Astrocyte (in vitro differentiated cells and primary cell): ENCODE data around the gene TIMP3.

Source experiments
- EZH2 ChIP-seq: IDR thresholded peaks from 2 replicates; pipeline ENCODE4 v1.6.1; 2012; ENCODE audit warnings: mild to moderate bottlenecking, low read length, inconsistent platforms; ENCODE audit not compliant: insufficient read depth
- TF ChIP-seq, protein P1 (sequence below): IDR thresholded peaks from 2 replicates; pipeline ENCODE4 v1.5.1; 2011; ENCODE audit warnings: low read depth, mild to moderate bottlenecking, inconsistent platforms, low read length, moderate library complexity; ENCODE audit not compliant: insufficient read depth

DNA sequence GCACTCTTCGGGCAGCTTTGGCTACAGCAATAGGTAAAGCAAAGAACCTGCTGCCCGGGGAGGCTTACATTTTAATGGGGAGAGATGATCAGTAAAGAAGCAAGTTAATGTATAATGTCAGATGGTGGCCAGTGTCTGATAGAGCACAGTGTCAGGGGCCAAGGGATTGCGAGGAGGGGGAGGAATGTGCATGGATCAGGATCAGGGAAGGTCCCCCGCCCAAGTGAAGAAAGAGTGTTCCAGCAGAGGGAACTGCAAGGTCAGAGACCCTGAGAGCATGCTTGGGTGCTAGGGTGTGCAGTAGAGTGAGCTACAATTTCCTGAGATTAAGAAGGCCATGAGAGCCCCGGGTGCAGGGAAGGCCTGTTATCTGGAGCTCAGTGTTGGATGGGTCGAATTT lies 39.7 kb downstream of the TIMP3 start:
- TF ChIP-seq EZH2, result no peak
- TF ChIP-seq, protein P1, sequence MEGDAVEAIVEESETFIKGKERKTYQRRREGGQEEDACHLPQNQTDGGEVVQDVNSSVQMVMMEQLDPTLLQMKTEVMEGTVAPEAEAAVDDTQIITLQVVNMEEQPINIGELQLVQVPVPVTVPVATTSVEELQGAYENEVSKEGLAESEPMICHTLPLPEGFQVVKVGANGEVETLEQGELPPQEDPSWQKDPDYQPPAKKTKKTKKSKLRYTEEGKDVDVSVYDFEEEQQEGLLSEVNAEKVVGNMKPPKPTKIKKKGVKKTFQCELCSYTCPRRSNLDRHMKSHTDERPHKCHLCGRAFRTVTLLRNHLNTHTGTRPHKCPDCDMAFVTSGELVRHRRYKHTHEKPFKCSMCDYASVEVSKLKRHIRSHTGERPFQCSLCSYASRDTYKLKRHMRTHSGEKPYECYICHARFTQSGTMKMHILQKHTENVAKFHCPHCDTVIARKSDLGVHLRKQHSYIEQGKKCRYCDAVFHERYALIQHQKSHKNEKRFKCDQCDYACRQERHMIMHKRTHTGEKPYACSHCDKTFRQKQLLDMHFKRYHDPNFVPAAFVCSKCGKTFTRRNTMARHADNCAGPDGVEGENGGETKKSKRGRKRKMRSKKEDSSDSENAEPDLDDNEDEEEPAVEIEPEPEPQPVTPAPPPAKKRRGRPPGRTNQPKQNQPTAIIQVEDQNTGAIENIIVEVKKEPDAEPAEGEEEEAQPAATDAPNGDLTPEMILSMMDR, result no peak
